Prostate gland (tissue), 2 donors: ENCODE data around the gene UNC50.

Experiments
- POLR2A ChIP-seq: fragments of 450-650 bp; IDR thresholded peaks from one replicate; pipeline ENCODE4 v1.6.1; 2016; ENCODE audit warnings: antibody characterized with exemption, mild to moderate bottlenecking
- POLR2AphosphoS5 ChIP-seq: sonication (generic); formaldehyde crosslinking; IDR thresholded peaks from one replicate; pipeline ENCODE4 v1.6.1; 2017; ENCODE audit warnings: antibody characterized with exemption
- TF ChIP-seq, protein P1 (sequence below), 4 experiments: fragments of 200-600 bp in 2 of 4; fragments of 450-650 bp in 2 of 4; sonication (generic) in 2 of 4; IDR thresholded peaks; 1 replicate in 3 of 4; 2 replicates in 1 of 4; pipeline ENCODE4 v1.5.1; 2016 to 2019; ENCODE audit warnings: antibody characterized with exemption in 4 of 4, mild to moderate bottlenecking in 2 of 4, moderate library complexity in 2 of 4

DNA sequence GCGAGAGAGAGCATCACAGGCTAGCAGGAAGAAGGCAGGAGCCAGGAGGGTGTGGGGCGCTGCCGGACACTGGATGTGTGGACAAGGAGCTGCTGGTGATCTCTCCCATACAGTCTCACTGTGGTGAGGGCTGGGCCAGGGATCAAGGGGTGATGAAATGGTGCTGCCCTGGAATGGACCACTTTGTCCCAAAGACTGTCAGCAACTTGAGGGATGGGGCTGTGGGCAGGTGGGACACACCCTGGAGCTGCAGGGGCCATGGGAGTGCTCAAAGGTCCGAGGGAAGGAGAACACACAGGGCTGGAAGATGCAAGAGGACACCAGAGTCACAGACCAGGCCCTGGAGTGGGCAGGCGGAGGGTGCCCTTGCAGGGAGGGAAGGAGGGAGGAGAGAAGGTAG lies 38.0 kb upstream of the UNC50 start:
- TF ChIP-seq, protein P1, sequence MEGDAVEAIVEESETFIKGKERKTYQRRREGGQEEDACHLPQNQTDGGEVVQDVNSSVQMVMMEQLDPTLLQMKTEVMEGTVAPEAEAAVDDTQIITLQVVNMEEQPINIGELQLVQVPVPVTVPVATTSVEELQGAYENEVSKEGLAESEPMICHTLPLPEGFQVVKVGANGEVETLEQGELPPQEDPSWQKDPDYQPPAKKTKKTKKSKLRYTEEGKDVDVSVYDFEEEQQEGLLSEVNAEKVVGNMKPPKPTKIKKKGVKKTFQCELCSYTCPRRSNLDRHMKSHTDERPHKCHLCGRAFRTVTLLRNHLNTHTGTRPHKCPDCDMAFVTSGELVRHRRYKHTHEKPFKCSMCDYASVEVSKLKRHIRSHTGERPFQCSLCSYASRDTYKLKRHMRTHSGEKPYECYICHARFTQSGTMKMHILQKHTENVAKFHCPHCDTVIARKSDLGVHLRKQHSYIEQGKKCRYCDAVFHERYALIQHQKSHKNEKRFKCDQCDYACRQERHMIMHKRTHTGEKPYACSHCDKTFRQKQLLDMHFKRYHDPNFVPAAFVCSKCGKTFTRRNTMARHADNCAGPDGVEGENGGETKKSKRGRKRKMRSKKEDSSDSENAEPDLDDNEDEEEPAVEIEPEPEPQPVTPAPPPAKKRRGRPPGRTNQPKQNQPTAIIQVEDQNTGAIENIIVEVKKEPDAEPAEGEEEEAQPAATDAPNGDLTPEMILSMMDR (IDR thresholded peaks at IDR 0.05): no peak
- TF ChIP-seq POLR2AphosphoS5: no peak
- no peak for TF ChIP-seq POLR2A
